CD14-positive monocyte (primary cell): Measurements from ENCODE around the gene PLEKHN1. TPM values are rescaled to one million over a fixed set of nuclear protein-coding genes. Genes with fewer than 3 reads are reported as not detected.

ENCODE experiments used
- DNase-seq, 3 donors: peaks; one replicate each; pipeline ENCODE4 v3.0.0-alpha.2; 2011 to 2022
- H2AFZ ChIP-seq: 2 replicates; pipeline ENCODE4 v1.6.0; 2012; ENCODE audit warnings: mild to moderate bottlenecking, low read depth, low read length, inconsistent platforms; ENCODE audit not compliant: insufficient read depth, poor library complexity, severe bottlenecking
- H3K27ac ChIP-seq, 2 donors: 1 replicate in 1 of 2; 2 replicates in 1 of 2; pipeline ENCODE4 v1.5.1; 2012 to 2013; ENCODE audit warnings: low read length in 2 of 2, control low read depth in 1 of 2, inconsistent platforms in 1 of 2, low read depth in 1 of 2, mild to moderate bottlenecking in 1 of 2
- H3K27me3 ChIP-seq, 2 donors: one replicate each; pipeline versions ENCODE4 v1.6.0 to v1.6.1; 2011 to 2013; ENCODE audit warnings: low read length in 2 of 2; ENCODE audit not compliant: control insufficient read depth in 2 of 2, insufficient read depth in 2 of 2
- H3K36me3 ChIP-seq, 2 donors: replicated peaks in 1 of 2; 1 replicate in 1 of 2; 2 replicates in 1 of 2; pipeline versions ENCODE4 v1.5.1 to v1.6.1; 2012 to 2013; ENCODE audit warnings: low read length in 2 of 2, control low read depth in 1 of 2, inconsistent platforms in 1 of 2, mild to moderate bottlenecking in 1 of 2; ENCODE audit not compliant: insufficient read depth in 2 of 2, control insufficient read depth in 1 of 2
- H3K4me1 ChIP-seq, 2 donors: 1 replicate in 1 of 2; 2 replicates in 1 of 2; pipeline versions ENCODE4 v1.5.1 to v1.6.1; 2012 to 2013; ENCODE audit warnings: low read length in 2 of 2, control low read depth in 1 of 2, inconsistent platforms in 1 of 2, mild to moderate bottlenecking in 1 of 2, moderate library complexity in 1 of 2; ENCODE audit not compliant: insufficient read depth in 2 of 2, control insufficient read depth in 1 of 2
- H3K4me2 ChIP-seq: replicated peaks from 2 replicates; pipeline ENCODE3; 2012; ENCODE audit warnings: low read length, moderate library complexity, mild to moderate bottlenecking; ENCODE audit not compliant: poor library complexity, severe bottlenecking; ENCODE audit errors: extremely low read depth
- H3K4me3 ChIP-seq, 3 experiments: fragments of 200-600 bp in 1 of 3; sonication (generic) in 1 of 3; replicated peaks in 1 of 3; 1 replicate in 2 of 3; 2 replicates in 1 of 3; pipeline ENCODE4 v1.5.1; 2011 to 2013; ENCODE audit warnings: low read length in 3 of 3, mild to moderate bottlenecking in 3 of 3, control low read depth in 2 of 3, low read depth in 2 of 3, inconsistent platforms in 1 of 3, moderate library complexity in 1 of 3
- H3K79me2 ChIP-seq: 2 replicates; pipeline ENCODE4 v1.6.0; 2012; ENCODE audit warnings: mild to moderate bottlenecking, control low read depth, inconsistent platforms, low read length, moderate library complexity; ENCODE audit not compliant: insufficient read depth
- H3K9ac ChIP-seq: 2 replicates; pipeline ENCODE4 v1.6.0; 2017; ENCODE audit warnings: low read length, mild to moderate bottlenecking; ENCODE audit not compliant: insufficient read depth, poor library complexity, severe bottlenecking
- H3K9me3 ChIP-seq, 2 donors: replicated peaks in 1 of 2; 1 replicate in 1 of 2; 2 replicates in 1 of 2; pipeline versions ENCODE4 v1.5.1 to v1.6.1; 2012 to 2013; ENCODE audit warnings: low read length in 2 of 2, control low read depth in 1 of 2; ENCODE audit not compliant: control insufficient read depth in 1 of 2, insufficient read depth in 1 of 2
- H4K20me1 ChIP-seq: 2 replicates; pipeline ENCODE4 v1.6.0; 2012; ENCODE audit warnings: mild to moderate bottlenecking, low read length, control low read depth, moderate library complexity; ENCODE audit not compliant: insufficient read depth
- H3K27ac Mint-ChIP-seq, 7 donors: one replicate each; pipeline ENCODE4 v1.8.0; 2020; ENCODE audit warnings: mild to moderate bottlenecking in 7 of 7, mixed read lengths in 7 of 7, moderate library complexity in 6 of 7, inconsistent platforms in 2 of 7
- H3K27me3 Mint-ChIP-seq, 3 donors: one replicate each; pipeline ENCODE4 v1.8.0; 2021 to 2022; ENCODE audit warnings: low read depth in 3 of 3, mild to moderate bottlenecking in 3 of 3, mixed read lengths in 3 of 3, moderate library complexity in 3 of 3, inconsistent platforms in 1 of 3
- H3K36me3 Mint-ChIP-seq, 2 donors: one replicate each; pipeline ENCODE4 v1.8.0; 2020; ENCODE audit warnings: mixed read lengths in 2 of 2, inconsistent platforms in 1 of 2, mild to moderate bottlenecking in 1 of 2
- H3K4me1 Mint-ChIP-seq: one replicate; pipeline ENCODE4 v1.8.0; 2020; ENCODE audit warnings: mild to moderate bottlenecking, mixed read lengths
- H3K4me3 Mint-ChIP-seq, 2 donors: one replicate each; pipeline ENCODE4 v1.8.0; 2020; ENCODE audit warnings: mild to moderate bottlenecking in 2 of 2, mixed read lengths in 2 of 2, moderate library complexity in 1 of 2
- H3K9me3 Mint-ChIP-seq, 7 donors: one replicate each; pipeline ENCODE4 v1.8.0; 2020 to 2022; ENCODE audit warnings: mixed read lengths in 7 of 7, mild to moderate bottlenecking in 6 of 7, moderate library complexity in 6 of 7, inconsistent platforms in 2 of 7
- CTCF ChIP-seq: fragments of 200-600 bp; IDR thresholded peaks from one replicate; pipeline ENCODE4 v1.8.0; 2022; ENCODE audit warnings: antibody characterized with exemption, mild to moderate bottlenecking
- WGBS: methylation state at CpG from one replicate; pipeline ENCODE4 v1.1.5; 2013; ENCODE audit warnings: missing lambda C conversion rate; ENCODE audit not compliant: insufficient coverage; 5-methylcytosine and 5-hydroxymethylcytosine counted together
- intact Hi-C, 2 donors: fragments of 100-400 bp; cut with micrococcal nuclease; formaldehyde crosslinking; loops; one replicate each; pipeline versions ENCODE4 v1.15.0 to v1.15.1; 2023
- polyA plus RNA-seq, 3 donors: library from polyadenylated mRNA; depleted of rRNA in 1 of 3; unstranded in 2 of 3; stranded (reverse) in 1 of 3; fragments of 300-500 nt in 2 of 3; fragments of >200 nt in 1 of 3; fragmentation: Illumina TruSeq in 2 of 3; gene quantifications; 1 replicate in 2 of 3; 2 replicates in 1 of 3; pipeline ENCODE4 v1.2.3, GENCODE V29; 2012 to 2021

The PLEKHN1 gene
- polyA plus RNA-seq, 3 donors, result 0.21 to 1.5 (median 0.62) TPM

GRCh38 chr1:955474-955873 lies 10.8 kb upstream of the PLEKHN1 start:
- 0% methylated on average over 6 of the region's 6 CpGs for WGBS
- Mint-ChIP-seq H3K4me3 (peak overlapping the region in 1 of 2 donors; percentile 65), H3K4me1 (peaks cover 36% of the 10 kb centered on the region), H3K27me3 (peaks cover 4 to 12% (median 6%) of the 10 kb centered on the region in 3 donors), H3K36me3 (peaks cover 56 to 66% of the 10 kb centered on the region in 2 donors), H3K27ac (peak overlapping the region in 3 of 7 donors; percentile 7 to 77 (median 22)), H3K9me3 (no peaks in the 10 kb centered on the region)
- DNase-seq, result peak in 1 of 3 donors; percentile 9
- Histone ChIP-seq H3K4me1 (peaks cover 17 to 52% of the 10 kb centered on the region in 2 donors), H3K27me3 (no peaks in the 10 kb centered on the region), H2AFZ (peak overlapping the region; percentile 57), H3K79me2 (peaks cover 23% of the 10 kb centered on the region), H3K9ac (peak overlapping the region; percentile 11), H3K9me3 (no peaks in the 10 kb centered on the region), H4K20me1 (peaks cover 36% of the 10 kb centered on the region), H3K4me2 (peak overlapping the region; percentile 25), H3K4me3 (peak overlapping the region in 1 of 3 experiments; percentile 26), H3K36me3 (peaks cover 60 to 68% of the 10 kb centered on the region in 2 donors), H3K27ac (peak overlapping the region in 1 of 2 donors; percentile 51)
- no peak for TF ChIP-seq CTCF
- intact Hi-C loops, result no loop called here

- no peak overlapping the region for H3K27ac Mint-ChIP-seq
Measured at GRCh38 chr1:956636-957035, 9.6 kb upstream of the PLEKHN1 start.

More at GRCh38 chr1:956636-957035, 9.6 kb upstream of the PLEKHN1 start:
- WGBS, result 94% methylated on average over 5 of the region's 11 CpGs
- intact Hi-C loops, result no loop called here
- no peak overlapping the region for H3K4me2 ChIP-seq
- peaks cover 0 to 4% of the 10 kb centered on the region in 2 donors for H3K27me3 ChIP-seq
- Mint-ChIP-seq H3K27me3 (peaks cover 6 to 17% (median 7%) of the 10 kb centered on the region in 3 donors), H3K4me1 (peaks cover 38% of the 10 kb centered on the region), H3K36me3 (peaks cover 45 to 55% of the 10 kb centered on the region in 2 donors), H3K4me3 (peak overlapping the region in 1 of 2 donors; percentile 31), H3K9me3 (no peaks in the 10 kb centered on the region)
- H3K79me2 ChIP-seq, result peaks cover 23% of the 10 kb centered on the region
- no peak overlapping the region for H3K4me3 ChIP-seq
- H4K20me1 ChIP-seq, result peaks cover 29% of the 10 kb centered on the region
- no peak overlapping the region for H3K9ac ChIP-seq
- H3K27ac ChIP-seq, result no peak overlapping the region
- H3K9me3 ChIP-seq, result no peaks in the 10 kb centered on the region
- peaks cover 22 to 61% of the 10 kb centered on the region in 2 donors for H3K4me1 ChIP-seq
- no peak for TF ChIP-seq CTCF
- DNase-seq, result no peak
- H2AFZ ChIP-seq, result no peak overlapping the region
- peaks cover 50 to 56% of the 10 kb centered on the region in 2 donors for H3K36me3 ChIP-seq
